ENCODE measurements around the gene LRRC40. TPM values are rescaled to one million over a fixed set of nuclear protein-coding genes. Genes with fewer than 3 reads are reported as not detected.

Gene LRRC40
- total RNA-seq, 4 donors from 2014 or later, result 0.37 to 14.1 (median 12.2) TPM

DNA sequence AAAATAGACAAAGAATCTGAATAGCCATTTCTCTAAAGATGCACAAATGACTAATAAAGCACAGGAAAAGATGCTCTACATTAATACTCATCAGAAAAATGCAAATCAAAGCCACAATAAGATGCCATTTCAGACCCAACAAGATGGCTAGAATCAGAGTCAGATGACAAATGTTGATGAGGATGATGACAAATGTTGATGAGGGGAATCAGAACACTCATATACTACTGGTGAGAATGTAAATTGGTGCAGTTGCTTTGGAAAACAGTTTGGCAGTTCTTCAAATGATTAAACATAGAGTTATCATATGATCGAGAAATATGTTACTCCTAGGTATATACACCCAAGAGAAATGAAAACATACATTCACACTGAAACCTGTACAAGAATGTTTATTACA, 33.9 kb downstream of the LRRC40 start:
- no peak overlapping the region for H3K4me3 ChIP-seq
- H3K4me1 ChIP-seq, result no peaks in the 10 kb centered on the region
- H3K27me3 ChIP-seq, result no peaks in the 10 kb centered on the region
- peaks cover 0 to 3% (median 0%) of the 10 kb centered on the region in 4 donors for H3K36me3 ChIP-seq
- 89 to 91% methylated on average over 1 of the region's 1 CpG for WGBS, 2 donors (ENCODE audit: low coverage in 1 of 2)
- H3K27ac ChIP-seq, result no peak overlapping the region
- intact Hi-C loops (cut with DNase I; ENCODE audit: low total_unique reads) (no loop called here), in situ Hi-C loops (cut with MboI; ENCODE audit: low pct_ligation_motif_present in 1 of 4, low pct_unique_long_range_greater_than_20kb in 1 of 4, low sequenced_read_pairs in 3 of 4) (no loop called here)
- DNase-seq, result no peak
- no peaks in the 10 kb centered on the region for H3K9me3 ChIP-seq
- no peak for TF ChIP-seq POLR2AphosphoS5 (IDR thresholded peaks at IDR 0.05)
- no peak for TF ChIP-seq EP300 (IDR thresholded peaks at IDR 0.05; ENCODE audit: low read depth)
- no peak for TF ChIP-seq POLR2A (IDR thresholded peaks at IDR 0.05)
- TF ChIP-seq, protein P1, sequence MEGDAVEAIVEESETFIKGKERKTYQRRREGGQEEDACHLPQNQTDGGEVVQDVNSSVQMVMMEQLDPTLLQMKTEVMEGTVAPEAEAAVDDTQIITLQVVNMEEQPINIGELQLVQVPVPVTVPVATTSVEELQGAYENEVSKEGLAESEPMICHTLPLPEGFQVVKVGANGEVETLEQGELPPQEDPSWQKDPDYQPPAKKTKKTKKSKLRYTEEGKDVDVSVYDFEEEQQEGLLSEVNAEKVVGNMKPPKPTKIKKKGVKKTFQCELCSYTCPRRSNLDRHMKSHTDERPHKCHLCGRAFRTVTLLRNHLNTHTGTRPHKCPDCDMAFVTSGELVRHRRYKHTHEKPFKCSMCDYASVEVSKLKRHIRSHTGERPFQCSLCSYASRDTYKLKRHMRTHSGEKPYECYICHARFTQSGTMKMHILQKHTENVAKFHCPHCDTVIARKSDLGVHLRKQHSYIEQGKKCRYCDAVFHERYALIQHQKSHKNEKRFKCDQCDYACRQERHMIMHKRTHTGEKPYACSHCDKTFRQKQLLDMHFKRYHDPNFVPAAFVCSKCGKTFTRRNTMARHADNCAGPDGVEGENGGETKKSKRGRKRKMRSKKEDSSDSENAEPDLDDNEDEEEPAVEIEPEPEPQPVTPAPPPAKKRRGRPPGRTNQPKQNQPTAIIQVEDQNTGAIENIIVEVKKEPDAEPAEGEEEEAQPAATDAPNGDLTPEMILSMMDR (IDR thresholded peaks at IDR 0.05), result no peak

DNA sequence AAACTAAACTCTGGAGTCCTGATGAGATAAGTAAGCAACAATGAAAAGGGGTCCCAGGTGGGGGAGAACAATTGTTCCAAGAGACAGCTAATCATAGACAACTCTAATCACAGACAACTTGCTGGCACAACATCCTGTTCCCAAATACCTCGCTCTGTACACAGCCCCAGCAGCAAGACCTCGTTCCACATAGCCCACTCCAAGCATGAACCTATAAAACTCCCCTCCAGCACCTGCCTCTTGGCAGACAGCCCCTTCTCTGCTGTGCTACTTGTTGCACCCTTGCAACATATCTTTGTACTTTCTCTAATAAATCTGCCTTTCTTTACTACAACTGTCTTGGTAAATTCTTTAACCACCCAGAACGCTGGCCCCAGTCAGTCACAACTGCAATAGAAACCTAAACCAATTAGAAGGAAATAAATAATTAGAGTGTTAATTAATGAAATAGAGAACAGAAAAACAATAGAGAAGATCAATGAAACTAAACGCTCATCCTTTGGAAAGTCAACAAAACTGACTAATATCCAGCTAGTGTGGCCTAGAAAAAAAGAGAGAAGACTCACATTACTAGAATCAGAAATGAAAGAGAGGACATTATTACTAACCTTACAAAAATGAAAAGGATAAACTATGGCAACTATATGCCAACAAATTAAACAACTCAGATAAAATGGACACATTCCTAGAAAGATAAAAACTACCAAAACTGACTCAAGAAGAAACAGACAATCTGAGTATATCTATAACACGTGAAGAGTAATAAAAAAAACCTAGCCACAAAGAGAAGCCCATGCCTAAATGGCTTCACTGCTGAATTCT, 36.1 kb downstream of the LRRC40 start:
- Histone ChIP-seq H3K9me3 (no peaks in the 10 kb centered on the region), H3K4me3 (no peak overlapping the region), H3K27me3 (no peaks in the 10 kb centered on the region), H3K4me1 (no peaks in the 10 kb centered on the region), H3K36me3 (no peaks in the 10 kb centered on the region), H3K27ac (no peak overlapping the region)
- in situ Hi-C loops (cut with MboI; ENCODE audit: low pct_ligation_motif_present in 1 of 4, low pct_unique_long_range_greater_than_20kb in 1 of 4, low sequenced_read_pairs in 3 of 4) (no loop called here), intact Hi-C loops (cut with DNase I; ENCODE audit: low total_unique reads) (no loop called here)
- 79 to 82% methylated on average over 5 of the region's 5 CpGs for WGBS, 2 donors (ENCODE audit: low coverage in 1 of 2)
- DNase-seq, result no peak
- no peak for TF ChIP-seq POLR2A (IDR thresholded peaks at IDR 0.05)
- no peak for TF ChIP-seq EP300 (IDR thresholded peaks at IDR 0.05; ENCODE audit: low read depth)
- no peak for TF ChIP-seq POLR2AphosphoS5 (IDR thresholded peaks at IDR 0.05)
- TF ChIP-seq, protein P1 (IDR thresholded peaks at IDR 0.05), result no peak

DNA sequence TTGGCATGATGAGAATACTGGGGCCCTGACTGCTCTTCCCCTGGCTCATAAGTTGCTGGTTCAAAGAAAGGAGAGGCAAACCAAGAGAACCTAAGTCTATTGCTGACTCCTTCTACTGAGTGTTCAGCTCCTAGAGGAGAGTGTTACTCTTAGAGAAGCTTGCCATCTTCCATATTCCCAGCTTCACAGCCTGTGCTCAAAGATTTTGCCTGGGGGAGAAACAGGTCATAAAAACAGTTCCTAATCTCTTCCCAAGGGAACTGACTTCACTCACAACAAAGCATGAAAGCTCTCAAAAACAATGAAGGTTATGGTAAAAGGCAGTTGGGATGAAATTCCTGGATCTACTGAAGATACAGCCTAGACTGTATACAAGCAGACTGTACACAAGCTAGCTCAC, 37.1 kb downstream of the LRRC40 start:
- in situ Hi-C loops (cut with MboI; ENCODE audit: low pct_ligation_motif_present in 1 of 4, low pct_unique_long_range_greater_than_20kb in 1 of 4, low sequenced_read_pairs in 3 of 4) (no loop called here), intact Hi-C loops (cut with DNase I; ENCODE audit: low total_unique reads) (no loop called here)
- TF ChIP-seq EP300 (IDR thresholded peaks at IDR 0.05; ENCODE audit: low read depth) (no peak), POLR2AphosphoS5 (IDR thresholded peaks at IDR 0.05) (no peak), POLR2A (IDR thresholded peaks at IDR 0.05) (no peak)
- TF ChIP-seq, protein P1 (IDR thresholded peaks at IDR 0.05), result no peak
- no peaks in the 10 kb centered on the region for H3K9me3 ChIP-seq
- H3K27me3 ChIP-seq, result no peaks in the 10 kb centered on the region
- no peaks in the 10 kb centered on the region for H3K36me3 ChIP-seq
- no peak overlapping the region for H3K4me3 ChIP-seq
- no peak overlapping the region for H3K27ac ChIP-seq
- DNase-seq, result no peak
- H3K4me1 ChIP-seq, result no peaks in the 10 kb centered on the region

DNA sequence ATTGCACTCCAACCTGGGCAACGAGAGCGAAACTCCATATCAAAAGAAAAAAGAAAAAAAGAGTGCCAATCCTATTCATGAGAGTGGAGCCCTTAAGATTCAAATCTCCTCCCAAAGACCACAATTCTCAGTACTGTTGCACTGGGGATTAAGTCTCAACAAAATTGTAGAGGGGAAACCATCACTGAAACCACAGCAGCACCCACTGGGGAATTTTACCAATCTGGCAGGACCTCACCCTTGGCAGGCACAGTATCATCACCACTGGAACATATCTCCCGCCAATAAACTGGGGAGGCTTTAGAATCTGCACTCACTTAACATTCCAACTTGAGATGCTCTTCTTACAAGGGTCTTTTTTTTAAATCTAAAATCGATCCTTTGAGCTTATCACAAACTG, 41.0 kb downstream of the LRRC40 start:
- intact Hi-C loops (cut with DNase I; ENCODE audit: low total_unique reads) (no loop called here), in situ Hi-C loops (cut with MboI; ENCODE audit: low pct_ligation_motif_present in 1 of 4, low pct_unique_long_range_greater_than_20kb in 1 of 4, low sequenced_read_pairs in 3 of 4) (no loop called here)
- TF ChIP-seq, protein P1 (IDR thresholded peaks at IDR 0.05), result no peak
- TF ChIP-seq POLR2AphosphoS5 (IDR thresholded peaks at IDR 0.05), result no peak
- no peak for TF ChIP-seq EP300 (IDR thresholded peaks at IDR 0.05; ENCODE audit: low read depth)
- no peak for TF ChIP-seq POLR2A (IDR thresholded peaks at IDR 0.05)
- no peaks in the 10 kb centered on the region for H3K4me1 ChIP-seq
- H3K27ac ChIP-seq, result no peak overlapping the region
- no peak overlapping the region for H3K4me3 ChIP-seq
- DNase-seq, result no peak
- no peaks in the 10 kb centered on the region for H3K27me3 ChIP-seq
- H3K9me3 ChIP-seq, result no peaks in the 10 kb centered on the region
- H3K36me3 ChIP-seq, result no peaks in the 10 kb centered on the region
- WGBS, 2 donors (ENCODE audit: low coverage in 1 of 2), result 88 to 95% methylated on average over 4 of the region's 4 CpGs

Data from transverse colon (tissue), 4 donors.